GM18519 (cell line): ENCODE measurements around the gene DPM1.
"Not testable (repeated sequence)": the region's sequence is repeated elsewhere in the genome, so short reads cannot be mapped to it uniquely, and the experiment has no call there.

Source experiments
- ATAC-seq: cut with Tn5 transposase; IDR thresholded peaks from one replicate; pipeline ENCODE4 v1.9.1; 2021; ENCODE audit warnings: mild to moderate bottlenecking, moderate library complexity; ENCODE audit not compliant: unreplicated experiment, low FRiP score

DPM1 gene

DNA sequence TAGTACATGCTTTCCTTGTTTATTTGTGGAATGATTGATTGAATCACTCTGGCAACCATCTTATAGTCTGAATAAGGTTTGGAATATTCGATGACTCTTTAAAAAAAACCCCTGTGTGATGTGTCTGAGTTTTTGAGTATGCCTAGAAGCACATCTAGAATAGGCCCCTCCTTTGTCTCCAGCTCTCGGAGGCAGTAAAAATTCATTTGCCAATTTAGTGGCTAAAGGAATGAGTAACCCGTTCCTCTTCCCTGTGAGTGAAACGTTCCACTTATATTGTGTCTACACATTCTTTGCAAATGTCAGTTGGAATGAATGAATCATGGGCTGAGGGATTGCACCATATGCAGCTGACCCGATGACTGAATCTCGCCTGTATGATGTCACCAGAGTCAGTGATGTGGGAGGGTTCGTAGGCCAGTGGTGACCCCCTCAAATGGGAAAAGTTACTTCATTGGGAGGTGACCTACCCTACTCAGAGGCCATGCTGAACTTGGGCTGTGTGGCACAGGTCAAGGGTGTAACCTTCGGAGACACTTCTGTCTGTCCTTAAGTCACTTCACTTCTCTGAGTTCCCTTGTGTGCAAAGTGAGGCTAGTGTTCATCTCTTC, 21.8 kb upstream of the DPM1 start:
- ATAC-seq = no peak

DNA sequence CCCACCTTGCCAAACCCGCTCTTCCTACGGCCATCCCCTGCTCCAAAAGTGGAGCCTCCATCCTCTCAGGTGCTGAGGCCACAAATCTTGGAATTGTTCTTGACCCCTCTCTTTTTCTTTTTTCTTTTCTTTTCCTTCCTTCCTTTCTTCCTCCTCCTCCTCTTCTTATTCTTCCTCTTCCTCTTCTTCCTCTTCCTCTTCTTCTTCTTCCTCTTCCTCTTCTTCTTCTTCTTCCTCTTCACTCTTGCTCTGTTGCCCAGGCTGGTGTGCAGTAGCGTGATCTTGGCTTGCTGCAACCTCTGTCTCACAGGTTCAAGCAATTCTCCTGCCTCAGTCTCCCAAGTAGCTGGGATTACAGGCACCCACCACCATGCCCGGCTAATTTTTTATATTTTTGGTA, 20.2 kb upstream of the DPM1 start:
- ATAC-seq = not testable (repeated sequence)

DNA sequence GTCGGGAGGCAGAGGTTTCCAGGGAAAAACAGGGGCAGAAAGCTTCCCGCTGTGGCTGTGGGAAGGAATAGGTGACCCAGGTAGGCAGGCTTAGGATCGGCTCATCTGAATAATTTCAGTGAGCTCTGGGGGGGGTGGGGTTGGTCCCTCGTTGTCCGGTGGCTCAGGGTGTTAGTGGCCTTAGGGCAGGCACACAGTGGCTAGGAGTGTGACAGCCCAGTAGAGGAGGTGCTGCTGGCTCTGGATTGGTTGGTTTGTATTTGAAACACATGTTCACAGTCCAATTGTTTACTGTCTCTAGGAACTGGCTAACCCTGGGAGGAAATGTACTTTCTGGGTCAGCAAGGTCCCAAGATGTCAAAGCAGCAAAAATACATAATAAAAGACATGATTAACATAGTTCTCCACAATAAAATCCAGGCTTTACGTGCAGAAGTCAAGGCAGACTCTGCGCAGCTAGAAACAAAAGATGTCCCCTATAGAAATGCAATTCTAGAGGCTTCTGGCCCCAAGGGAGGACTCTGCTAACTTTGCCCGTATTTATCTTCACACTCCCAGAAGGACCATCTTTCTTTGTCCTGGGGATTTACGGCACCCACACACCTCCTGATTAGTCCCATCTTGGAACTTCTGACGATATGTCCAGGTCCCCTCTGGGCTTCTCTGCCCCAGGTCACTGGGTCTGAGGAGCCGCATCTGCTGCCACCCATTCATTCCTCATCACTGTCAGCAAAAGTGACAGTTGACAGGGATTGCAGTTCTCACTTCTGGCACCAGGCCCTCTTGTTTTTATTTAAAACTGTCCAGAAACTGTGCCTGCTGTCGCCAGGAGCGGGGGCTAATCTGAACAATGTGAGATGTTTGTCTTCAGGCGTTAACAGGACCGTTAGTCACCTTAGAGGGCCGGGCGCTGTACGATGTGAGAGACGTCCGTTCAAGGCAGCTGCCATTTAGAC, 19.0 kb upstream of the DPM1 start:
- no peak for ATAC-seq

DNA sequence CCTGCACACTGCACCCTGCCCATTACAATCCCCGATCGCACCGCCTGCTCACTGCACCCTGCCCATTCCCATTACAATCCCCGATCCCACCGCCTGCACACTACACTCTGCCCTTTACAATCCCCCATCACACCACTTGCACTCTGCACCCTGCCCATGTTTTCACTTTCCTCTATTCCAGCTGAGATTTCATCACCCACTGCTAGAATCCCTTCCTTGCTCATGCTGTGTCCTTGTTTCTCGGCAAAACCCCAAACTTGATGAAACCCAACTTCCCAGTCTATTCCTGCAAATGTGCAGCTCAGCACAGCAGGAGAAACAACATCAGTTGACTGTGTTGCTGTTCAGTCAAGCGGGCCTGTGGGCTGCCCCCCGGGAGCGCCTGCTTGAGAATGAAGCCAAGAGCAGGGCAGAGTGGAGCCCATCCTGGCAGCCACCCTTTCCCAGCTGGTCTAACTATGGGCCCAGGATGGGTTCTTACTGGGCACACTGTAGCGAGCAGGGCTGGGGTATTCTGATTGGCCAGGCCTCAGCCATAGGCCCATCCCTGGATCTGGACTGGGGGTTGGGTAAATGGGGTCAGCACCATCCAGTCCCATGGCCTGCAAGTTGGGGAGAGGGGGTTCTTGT, 17.5 kb upstream of the DPM1 start:
- no peak for ATAC-seq

DNA sequence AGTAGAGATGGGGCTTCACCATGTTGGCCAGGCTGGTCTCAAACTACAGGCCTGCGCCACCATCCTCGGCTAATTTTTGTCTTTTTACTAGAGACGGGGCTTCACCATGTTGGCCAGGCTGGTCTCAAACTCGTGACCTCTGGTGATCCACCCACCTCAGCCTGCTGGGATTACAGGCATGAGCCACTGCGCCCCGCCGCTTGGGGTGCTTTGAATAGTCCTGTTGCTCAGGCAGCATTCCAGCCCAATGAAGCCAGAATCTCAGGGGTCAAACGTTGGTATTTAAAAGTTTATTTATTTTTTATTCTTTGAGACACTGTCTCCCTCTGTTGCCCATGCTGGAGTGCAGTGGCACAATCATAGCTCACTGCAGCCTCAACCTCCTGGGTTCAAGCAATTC, 11.6 kb upstream of the DPM1 start:
- no peak for ATAC-seq

DNA sequence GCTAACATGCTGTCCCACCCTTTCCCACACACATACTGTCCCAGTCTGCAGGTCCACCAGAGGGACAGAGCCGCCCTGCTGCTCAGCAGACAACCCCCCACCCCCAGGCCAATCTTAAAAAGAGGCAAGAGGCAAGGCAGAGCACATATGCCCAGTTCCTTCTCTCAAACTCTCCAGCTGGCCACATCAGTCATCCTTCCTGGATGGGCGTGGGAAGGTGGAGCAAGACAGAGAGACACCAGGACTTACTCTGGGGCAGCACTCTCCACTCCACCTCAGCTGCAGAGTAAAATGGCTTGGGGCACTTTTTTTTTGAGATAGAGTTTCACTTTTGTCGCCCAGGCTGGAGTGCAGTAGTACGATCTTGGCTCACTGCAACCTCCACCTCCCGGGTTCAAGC, 11.1 kb upstream of the DPM1 start:
- ATAC-seq = no peak

DNA sequence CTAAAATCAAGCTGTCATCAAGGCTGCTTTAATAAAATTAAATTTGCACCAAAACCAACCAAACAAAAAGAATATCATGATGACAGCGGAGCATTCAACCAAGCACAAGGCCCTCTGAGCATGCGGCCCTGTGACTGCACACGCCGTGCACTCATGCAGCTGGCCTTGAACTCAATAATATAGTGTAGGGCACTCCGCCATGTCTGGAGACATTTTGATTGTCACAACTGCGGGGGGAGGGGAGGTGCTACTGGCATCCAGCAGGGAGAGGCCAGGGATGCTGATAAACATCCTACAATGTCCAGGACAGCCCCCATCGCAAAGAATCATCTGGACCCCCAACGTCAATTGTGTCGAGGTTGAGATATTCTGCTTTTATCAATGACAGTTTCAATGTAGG, 10.0 kb upstream of the DPM1 start:
- no peak for ATAC-seq

DNA sequence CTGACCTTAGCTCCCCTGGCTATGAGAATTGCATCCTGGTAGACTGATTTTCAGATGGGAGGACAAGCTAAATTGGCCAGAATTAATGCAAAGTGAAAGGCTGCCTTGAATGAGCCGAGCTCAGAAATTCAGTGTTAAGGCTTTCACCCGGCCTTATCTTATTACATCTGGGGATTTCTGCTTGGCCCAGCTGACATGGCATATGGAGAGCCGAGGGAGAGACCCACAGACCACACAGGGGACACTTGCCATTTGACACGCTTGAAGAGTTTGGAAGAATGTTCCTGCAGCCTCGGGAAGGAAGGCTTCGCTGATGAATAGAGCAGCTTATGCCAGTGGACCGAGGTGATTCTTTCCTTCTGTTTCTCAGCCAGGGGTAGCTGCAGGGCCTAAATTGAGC, 9.3 kb upstream of the DPM1 start:
- no peak for ATAC-seq

DNA sequence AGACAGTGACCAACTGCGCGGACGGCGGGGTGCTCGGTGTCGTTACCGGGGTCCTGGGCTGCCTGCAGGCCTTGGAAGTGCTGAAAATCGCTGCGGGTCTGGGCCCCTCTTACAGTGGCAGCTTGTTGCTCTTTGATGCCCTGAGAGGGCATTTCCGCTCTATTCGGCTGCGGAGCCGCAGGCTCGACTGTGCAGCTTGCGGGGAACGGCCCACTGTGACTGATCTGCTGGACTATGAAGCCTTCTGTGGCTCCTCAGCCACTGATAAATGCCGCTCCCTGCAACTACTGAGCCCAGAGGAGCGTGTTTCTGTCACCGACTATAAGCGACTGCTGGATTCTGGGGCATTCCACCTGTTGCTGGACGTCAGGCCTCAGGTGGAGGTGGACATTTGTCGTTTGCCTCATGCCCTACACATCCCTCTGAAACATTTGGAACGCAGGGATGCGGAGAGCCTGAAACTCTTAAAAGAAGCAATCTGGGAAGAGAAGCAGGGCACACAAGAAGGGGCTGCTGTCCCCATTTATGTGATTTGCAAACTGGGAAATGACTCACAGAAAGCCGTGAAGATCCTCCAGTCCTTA, 1.3 kb upstream of the DPM1 start:
- ATAC-seq = no peak

DNA sequence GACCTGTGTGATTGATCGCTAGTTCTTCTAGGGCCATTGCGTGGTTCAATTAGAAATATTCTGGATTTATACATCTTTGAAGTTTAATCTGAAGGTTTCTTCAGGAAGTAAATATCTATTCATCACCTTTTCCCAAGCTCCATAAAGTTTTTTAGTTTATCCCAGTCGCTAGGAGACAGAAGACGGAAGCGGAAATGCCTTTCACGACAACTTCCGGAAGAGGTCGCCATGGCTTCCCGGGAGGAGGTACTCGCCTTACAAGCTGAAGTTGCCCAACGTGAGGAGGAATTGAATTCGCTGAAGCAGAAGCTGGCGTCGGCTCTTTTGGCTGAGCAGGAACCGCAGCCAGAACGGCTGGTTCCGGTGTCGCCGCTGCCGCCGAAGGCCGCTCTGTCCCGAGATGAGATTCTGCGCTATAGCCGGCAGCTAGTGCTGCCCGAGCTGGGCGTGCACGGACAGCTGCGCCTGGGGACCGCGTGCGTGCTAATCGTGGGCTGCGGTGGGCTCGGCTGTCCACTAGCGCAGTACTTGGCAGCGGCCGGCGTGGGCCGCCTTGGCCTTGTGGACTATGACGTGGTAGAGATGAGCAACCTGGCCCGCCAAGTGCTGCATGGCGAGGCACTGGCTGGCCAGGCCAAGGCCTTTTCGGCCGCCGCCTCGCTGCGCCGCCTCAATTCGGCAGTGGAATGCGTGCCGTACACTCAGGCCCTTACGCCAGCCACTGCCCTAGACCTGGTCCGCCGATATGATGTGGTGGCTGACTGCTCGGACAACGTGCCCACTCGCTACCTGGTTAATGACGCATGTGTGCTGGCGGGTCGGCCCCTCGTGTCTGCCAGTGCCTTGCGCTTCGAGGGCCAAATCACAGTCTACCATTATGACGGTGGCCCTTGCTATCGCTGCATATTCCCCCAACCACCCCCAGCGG, 547 bp upstream of the DPM1 start, which contains the start of gene MOCS3:
Gene MOCS3, plus strand, starts transcription at position 204 of the 928 bp plus-strand sequence. Its CDS starts 25 bp downstream, at position 229.
- peak; percentile 60 for ATAC-seq

DNA sequence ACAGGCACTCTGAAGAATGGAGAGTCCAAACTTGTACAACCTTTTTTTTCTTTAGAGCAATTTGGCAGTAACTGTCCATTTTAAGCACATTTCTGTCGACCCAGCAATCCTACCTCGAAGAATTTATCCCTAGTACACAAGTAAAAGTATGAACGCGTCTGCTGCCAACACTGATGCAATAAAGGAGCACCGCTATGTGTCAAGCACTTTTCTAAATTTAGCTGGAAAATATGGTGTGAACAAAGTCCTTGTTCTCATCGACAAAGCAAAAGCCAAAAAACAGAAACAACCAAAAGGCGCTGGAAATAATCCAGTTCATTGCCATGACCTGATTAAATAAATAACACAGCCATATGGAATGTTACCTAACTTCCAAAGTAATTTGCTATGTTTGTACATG, 1.1 kb downstream of the DPM1 start:
- ATAC-seq = no peak

DNA sequence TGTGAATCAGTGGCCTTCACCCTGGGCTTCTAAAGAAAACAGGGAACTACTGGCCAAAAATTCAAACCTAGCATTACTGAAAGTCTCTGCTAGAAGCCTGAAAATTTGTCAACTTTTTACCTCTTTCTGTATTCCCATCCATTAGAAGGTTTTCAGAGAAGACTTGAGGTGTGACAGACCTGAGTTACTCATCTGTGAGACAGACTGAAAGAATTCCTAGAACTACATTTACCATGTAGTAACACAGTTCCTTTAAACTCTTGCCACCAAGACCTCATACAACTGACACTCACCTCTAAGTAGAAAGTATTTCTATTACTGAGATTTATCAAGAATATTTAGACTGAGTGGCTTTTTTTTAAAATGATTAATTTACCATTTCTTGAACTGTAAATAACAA, 4.5 kb downstream of the DPM1 start:
- no peak for ATAC-seq

DNA sequence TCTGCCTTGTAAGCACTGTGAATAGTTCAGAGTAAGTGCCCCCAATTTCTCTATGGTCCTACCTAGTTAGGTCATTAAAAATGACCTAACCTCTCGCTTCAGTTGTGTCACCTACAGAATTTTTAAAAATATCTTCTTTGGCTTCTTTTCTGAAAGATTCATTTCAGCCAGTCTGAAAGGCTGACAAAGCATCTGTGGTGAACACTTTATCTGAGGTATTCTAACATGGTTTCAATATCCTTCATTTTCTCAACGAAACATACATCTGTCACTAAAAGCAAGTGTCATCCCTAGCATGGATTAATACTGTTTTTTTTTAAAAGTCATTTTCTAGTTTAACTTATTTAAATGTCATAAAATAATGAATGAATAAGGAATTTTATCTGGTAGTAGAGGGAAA, 5.1 kb downstream of the DPM1 start:
- ATAC-seq = no peak

DNA sequence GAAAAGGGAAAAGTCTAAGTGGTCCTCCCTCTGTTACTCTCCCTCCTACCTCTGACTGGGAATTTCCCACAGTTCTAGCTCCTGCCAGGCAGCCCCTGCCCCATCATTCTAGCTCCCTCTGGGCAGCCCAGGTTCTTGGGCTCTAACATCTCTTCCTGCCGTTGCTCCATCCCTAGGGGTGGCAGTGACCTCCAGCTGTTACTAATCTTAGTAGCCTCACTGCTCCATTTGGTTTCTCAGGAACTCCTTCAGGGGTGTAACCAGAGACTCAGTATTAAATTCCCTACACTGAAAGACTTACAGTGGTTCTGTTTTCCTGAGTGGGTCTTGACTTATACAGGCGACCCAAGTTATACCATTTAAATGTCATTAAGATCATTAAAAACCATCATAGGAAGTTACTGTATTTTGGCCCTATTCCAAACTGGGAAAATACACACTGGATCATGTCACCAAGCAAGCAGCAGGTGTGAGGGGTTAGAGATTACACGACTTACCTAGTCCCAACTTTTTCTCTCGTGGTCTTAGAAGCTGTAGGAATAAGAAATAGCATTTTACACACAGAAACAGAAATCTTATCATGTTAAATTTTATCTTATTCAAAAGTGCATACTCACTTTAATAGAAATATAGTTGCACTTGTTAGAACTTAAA, 10.1 kb downstream of the DPM1 start:
- ATAC-seq = no peak

DNA sequence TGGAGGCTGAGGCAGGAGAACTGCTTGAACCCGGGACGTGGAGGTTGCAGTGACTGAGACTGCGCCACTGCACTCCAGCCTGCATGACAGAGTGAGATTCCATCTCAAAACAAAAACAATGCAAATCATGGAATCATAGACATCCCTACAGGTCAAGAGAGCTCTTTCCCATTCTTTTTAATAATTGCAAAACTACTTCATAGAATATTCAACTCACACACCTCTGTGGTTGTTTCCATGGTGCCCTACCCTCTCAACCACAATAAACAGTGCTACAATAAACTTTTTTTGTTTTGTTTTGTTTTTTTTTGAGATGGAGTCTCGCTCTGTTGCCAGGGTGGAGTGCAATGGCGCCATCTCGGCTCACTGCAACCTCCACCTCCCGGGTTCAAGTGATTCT, 15.3 kb downstream of the DPM1 start:
- no peak for ATAC-seq

DNA sequence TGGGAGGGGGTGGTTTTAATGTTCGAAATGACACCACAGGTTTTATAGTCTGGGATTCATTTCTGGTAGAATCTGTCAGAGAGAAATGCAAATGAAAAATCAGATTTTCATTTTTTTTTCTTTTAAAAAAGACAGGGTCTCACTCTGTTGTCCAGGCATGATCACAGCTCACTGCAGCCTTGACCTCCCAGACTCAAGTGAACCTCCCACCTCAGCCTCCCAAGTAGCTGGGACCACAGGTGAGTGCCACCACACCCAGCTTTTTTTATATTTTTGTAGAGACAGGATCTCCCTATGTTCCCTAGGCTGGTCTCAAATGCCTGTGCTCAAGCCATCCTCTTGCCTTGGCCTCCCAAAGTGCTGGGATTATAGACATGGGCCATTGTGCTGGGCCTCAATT, 24.7 kb downstream of the DPM1 start:
- no peak for ATAC-seq

DNA sequence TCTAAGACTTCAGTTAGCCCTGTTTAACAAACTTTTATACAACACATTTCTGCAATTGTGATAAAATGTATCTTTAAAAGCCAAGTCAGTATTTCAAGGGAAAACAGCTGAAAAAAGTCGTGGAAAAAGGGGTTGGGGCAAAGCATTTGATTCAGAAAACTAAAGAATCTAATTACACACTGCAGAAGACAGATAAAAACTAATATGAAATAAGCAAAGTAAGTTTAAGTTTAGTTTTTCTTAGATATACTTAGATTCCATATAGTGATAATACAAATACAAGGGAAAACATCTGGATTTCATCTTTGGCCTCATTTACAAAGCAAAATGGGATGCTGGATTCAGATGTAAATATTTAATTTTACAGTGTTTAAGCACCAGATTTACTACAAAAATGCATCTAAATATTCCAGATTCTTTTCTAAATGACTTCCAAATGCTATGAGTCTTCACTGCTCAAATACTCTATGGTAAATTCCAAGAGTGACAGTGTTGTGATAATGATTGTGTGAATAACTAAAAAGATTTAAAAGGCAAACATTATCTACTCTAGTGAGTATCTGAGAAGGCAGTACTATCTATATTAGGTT, 25.5 kb downstream of the DPM1 start:
- no peak for ATAC-seq

DNA sequence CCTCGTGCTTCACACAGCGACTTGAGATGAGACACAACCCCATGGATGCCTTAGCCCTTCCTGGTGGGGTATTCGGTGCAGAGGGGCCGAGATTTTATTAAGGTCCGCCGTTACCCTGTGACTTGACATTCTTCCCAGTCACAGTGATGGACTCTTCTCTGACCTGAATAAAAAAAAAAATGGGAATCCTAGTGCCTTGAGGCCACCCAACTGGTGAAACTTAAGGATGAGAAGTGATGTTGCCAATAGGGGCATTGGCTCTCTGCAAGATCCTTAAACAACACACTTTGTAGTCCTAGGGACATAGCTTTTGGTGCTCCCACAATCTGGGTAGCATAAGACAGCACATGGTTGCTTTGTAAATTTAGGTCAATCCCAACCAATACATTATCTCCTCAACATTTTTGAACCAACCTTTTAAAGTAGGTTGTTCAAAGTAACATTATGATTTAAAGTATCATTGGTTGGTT, 26.3 kb downstream of the DPM1 start:
- no peak for ATAC-seq
